ENCODE results near the gene GPC6.

Gene GPC6

GRCh38 chr13:94454334-94454733, 1227.7 kb downstream of the GPC6 start:
- DNase-seq = no peak

DNA sequence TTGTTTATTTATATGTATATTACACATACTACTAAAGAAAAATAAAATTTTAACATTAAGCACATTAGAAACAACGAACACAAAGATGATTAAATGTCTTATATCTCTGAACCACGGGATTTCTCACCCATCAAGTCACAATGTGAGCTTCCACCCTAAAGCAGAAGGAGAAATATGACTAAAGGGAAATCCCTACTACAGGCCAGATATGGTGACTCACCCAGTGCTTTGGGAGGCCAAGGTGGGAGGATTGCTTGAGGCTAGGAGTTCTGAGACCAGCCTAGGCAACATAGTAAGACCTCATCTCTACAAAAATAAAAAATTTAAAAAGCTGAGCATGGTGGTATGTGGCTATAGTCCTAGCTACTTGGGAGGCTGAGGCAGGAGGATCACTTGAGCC, 1228.3 kb downstream of the GPC6 start:
- DNase-seq = no peak

DNA sequence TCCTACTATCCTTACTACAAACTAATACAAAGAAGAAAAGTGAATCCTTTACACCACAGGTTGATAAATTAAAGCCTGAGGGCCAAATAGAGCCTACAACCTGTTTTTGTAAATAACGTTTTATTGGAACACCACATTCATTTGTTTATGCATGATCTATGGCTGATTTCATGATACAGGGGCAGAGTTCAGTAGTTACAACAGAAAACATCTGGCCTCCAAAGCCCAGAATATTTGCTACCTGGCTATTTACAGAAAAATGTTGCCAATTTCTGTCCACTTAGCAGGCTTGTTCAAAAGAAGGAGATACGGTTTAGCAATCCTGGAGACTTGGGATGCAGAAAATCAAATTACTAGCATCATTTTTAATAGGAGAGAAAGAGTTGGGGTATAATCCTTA, 1228.8 kb downstream of the GPC6 start:
- DNase-seq = no peak

Measured in HCEC 1CT (cell line).